Thymus (tissue), 11 donors: ENCODE data around the gene RNPS1. TPM values are rescaled to one million over a fixed set of nuclear protein-coding genes. Genes with fewer than 3 reads are reported as not detected.

Experiments
- DNase-seq, 9 donors: peaks; one replicate each; pipeline ENCODE4 v3.0.0-alpha.2; 2013; ENCODE audit warnings: low spot score in 9 of 9, low read depth in 6 of 9, missing footprints in 1 of 9
- H3K27ac ChIP-seq, 2 donors: one replicate each; pipeline ENCODE4 v1.5.1; 2013; ENCODE audit warnings: control low read depth in 1 of 2, low read depth in 1 of 2, low read length in 1 of 2, mild to moderate bottlenecking in 1 of 2, moderate library complexity in 1 of 2
- H3K27me3 ChIP-seq, 2 donors: one replicate each; pipeline ENCODE4 v1.5.1; 2013; ENCODE audit warnings: low read length in 1 of 2; ENCODE audit not compliant: control insufficient read depth in 2 of 2, insufficient read depth in 1 of 2
- H3K36me3 ChIP-seq, 2 donors: one replicate each; pipeline ENCODE4 v1.5.1; 2013; ENCODE audit warnings: low read length in 1 of 2, mild to moderate bottlenecking in 1 of 2, moderate library complexity in 1 of 2; ENCODE audit not compliant: control insufficient read depth in 2 of 2, insufficient read depth in 2 of 2
- H3K4me1 ChIP-seq, 2 donors: one replicate each; pipeline ENCODE4 v1.5.1; 2013; ENCODE audit warnings: low read length in 2 of 2; ENCODE audit not compliant: control insufficient read depth in 2 of 2, insufficient read depth in 2 of 2
- H3K4me3 ChIP-seq, 2 donors: one replicate each; pipeline ENCODE4 v1.5.1; 2013; ENCODE audit warnings: low read length in 2 of 2, control low read depth in 1 of 2, mild to moderate bottlenecking in 1 of 2
- H3K9me3 ChIP-seq, 2 donors: one replicate each; pipeline ENCODE4 v1.5.1; 2013; ENCODE audit warnings: low read length in 1 of 2, mild to moderate bottlenecking in 1 of 2; ENCODE audit not compliant: control insufficient read depth in 2 of 2, insufficient read depth in 1 of 2
- WGBS: extraction: QIAGEN DNeasy Blood & Tissue Kit; methylation state at CpG from one replicate; pipeline ENCODE4 v1.1.7; 2013; 5-methylcytosine and 5-hydroxymethylcytosine counted together
- polyA plus RNA-seq: library from polyadenylated mRNA; stranded (reverse); fragments of 200-250 nt; gene quantifications from one replicate; pipeline ENCODE4 v1.2.3, GENCODE V29; 2013
- total RNA-seq: library from RNA; stranded (reverse); fragments of 120-200 nt; gene quantifications from one replicate; pipeline ENCODE4 v1.2.4, GENCODE V29; 2013
- donor health status: healthy.

Gene RNPS1
- total and polyA plus RNA-seq, 2 donors, result 87.2 to 130 TPM

DNA sequence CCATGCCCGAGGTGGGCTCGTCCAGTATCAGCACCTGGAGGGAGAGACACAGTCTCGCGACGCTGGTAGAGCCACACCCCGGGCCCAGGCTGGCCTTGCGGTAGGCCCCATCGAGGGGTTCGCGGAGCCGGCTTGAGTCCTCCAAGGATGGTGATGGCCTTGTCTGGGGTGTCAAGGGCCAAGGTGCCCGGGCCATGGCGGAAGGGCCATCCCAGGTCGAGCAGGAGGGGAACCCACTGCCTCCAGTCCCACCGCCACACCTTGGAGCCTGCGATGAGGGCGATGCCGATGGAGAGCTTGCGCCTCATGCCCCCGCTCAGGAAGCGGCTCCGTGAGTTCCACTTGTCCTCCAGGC lies 29.6 kb upstream of the RNPS1 start:
- 98% methylated on average over 22 of the region's 22 CpGs for WGBS
- DNase-seq, result no peak
- H3K36me3 ChIP-seq, result no peaks in the 10 kb centered on the region
- H3K4me1 ChIP-seq, result no peaks in the 10 kb centered on the region
- H3K4me3 ChIP-seq, result no peak overlapping the region
- H3K9me3 ChIP-seq, result no peaks in the 10 kb centered on the region
- H3K27ac ChIP-seq, result no peak overlapping the region
- no peaks in the 10 kb centered on the region for H3K27me3 ChIP-seq

DNA sequence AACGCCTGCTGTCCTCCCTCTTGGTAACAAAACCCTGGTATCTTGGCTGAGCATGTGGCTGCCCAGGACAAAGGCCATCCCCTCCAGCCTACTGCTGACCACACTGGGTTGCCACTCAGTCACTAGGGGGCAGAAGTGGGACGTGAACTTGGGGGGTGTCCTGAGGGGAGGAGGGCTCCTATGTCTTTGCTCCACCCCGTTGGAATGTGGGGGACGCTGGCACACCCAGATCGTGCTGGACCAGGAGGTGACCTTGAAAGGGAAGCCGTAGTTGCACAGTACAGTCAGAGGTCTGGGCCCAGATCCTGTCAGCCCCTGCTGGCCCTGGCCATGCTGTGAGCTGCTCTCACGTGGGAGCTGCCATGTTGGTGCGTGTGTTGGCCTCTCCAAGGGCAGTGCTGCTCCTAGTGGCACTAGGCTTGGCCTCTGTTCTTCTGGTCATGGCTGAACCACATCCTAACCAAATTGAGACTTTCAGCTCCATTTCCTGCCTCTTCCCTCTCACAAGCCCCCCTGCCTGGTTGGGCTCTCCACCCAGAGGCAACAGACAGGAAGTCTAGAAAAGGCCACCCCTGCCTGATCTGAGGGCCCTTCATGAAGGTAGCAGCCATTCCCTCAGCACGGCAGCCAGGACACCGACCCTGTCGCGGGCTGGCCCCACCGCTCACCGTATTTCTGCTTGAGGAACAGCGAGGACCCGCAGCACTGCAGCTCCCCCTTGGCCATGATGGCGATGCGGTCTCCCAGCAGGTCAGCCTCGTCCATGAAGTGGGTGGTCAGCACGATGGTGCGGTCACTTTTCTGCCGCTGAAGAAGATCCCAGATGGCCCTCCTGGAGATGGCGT lies 29.0 kb upstream of the RNPS1 start:
- WGBS, result 92% methylated on average over 23 of the region's 23 CpGs
- no peak for DNase-seq
- no peaks in the 10 kb centered on the region for H3K36me3 ChIP-seq

GRCh38 chr16:2295056-2295798 lies 27.3 kb upstream of the RNPS1 start:
- H3K27me3 ChIP-seq, result no peaks in the 10 kb centered on the region
- no peaks in the 10 kb centered on the region for H3K36me3 ChIP-seq
- no peak overlapping the region for H3K4me3 ChIP-seq
- no peak overlapping the region for H3K27ac ChIP-seq
- no peak for DNase-seq
- WGBS, result 96% methylated on average over 21 of the region's 21 CpGs
- no peaks in the 10 kb centered on the region for H3K4me1 ChIP-seq
- no peaks in the 10 kb centered on the region for H3K9me3 ChIP-seq

More for the DNA sequence above, 29.0 kb upstream of the RNPS1 start:
- Histone ChIP-seq H3K4me1 (no peaks in the 10 kb centered on the region), H3K9me3 (no peaks in the 10 kb centered on the region), H3K27ac (no peak overlapping the region), H3K4me3 (no peak overlapping the region), H3K27me3 (no peaks in the 10 kb centered on the region)

- H3K9me3 ChIP-seq, result no peaks in the 10 kb centered on the region
- H3K27me3 ChIP-seq, result no peaks in the 10 kb centered on the region
- H3K27ac ChIP-seq, result no peak overlapping the region
- H3K4me1 ChIP-seq, result no peaks in the 10 kb centered on the region
- no peak for DNase-seq
- no peaks in the 10 kb centered on the region for H3K36me3 ChIP-seq
- 95% methylated on average over 9 of the region's 9 CpGs for WGBS
- no peak overlapping the region for H3K4me3 ChIP-seq
Measured at GRCh38 chr16:2292221-2292620, 24.3 kb upstream of the RNPS1 start.

DNA sequence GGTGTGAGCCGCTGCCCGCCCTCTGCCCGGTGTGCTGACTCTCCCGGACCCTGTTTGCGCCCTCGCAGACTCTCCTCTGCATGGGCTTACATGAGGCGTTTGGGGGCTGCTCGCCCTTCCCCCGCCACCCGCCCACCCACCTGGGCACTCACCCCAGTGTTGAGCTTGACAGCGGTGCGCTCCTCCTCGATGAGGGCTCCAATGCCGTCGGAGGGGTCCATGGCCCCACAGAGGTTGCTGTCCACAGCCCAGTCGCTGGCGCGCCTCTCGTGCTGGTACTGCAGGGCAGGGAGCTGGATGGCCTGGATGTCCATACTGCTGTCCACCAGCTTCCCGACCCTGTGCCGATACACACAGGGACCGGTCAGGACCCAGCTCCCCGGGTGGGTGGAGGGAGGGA lies 21.4 kb upstream of the RNPS1 start:
- Histone ChIP-seq H3K27me3 (no peaks in the 10 kb centered on the region), H3K4me1 (no peaks in the 10 kb centered on the region)
- WGBS, result 97% methylated on average over 23 of the region's 23 CpGs

GRCh38 chr16:2288726-2289125 lies 20.8 kb upstream of the RNPS1 start:
- Histone ChIP-seq H3K4me3 (no peak overlapping the region), H3K4me1 (no peaks in the 10 kb centered on the region), H3K36me3 (no peaks in the 10 kb centered on the region), H3K9me3 (no peaks in the 10 kb centered on the region), H3K27ac (no peak overlapping the region), H3K27me3 (no peaks in the 10 kb centered on the region)
- DNase-seq, result no peak
- 46% methylated on average over 8 of the region's 8 CpGs for WGBS

More for the DNA sequence above, 21.4 kb upstream of the RNPS1 start:
- no peak for DNase-seq
- H3K36me3 ChIP-seq, result no peaks in the 10 kb centered on the region
- no peaks in the 10 kb centered on the region for H3K9me3 ChIP-seq
- H3K4me3 ChIP-seq, result no peak overlapping the region
- no peak overlapping the region for H3K27ac ChIP-seq

DNA sequence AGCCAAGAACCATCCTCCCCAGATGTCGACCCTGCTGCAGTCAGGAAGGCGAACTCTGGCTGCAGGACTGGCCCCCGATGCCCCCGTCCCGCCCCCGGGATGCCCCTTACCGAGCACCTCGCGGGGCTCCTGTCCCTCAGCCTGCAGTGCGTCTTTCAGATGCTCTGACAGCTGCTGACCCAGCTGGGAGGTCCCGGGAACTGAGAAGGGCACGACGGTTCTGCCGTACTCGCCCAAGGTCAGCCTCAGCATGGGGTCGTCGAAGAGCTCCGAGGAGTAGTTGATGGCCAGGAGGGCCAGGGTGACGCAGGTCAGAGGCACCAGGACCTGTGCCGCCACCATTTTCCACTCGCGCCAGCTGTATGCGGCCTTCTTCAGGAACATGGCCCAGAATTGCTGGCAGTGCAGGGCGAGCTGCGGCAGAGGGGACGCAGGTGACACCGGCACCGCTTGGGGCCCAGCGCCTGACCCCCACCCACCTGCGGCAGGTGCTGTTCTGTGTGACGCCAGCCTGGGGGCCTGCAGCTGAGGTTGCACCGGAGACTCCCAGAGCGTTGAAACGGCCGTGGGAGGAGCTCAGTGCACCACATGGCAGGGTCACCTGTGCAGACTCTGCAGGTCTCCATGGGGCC lies 20.1 kb upstream of the RNPS1 start:
- Histone ChIP-seq H3K27ac (no peak overlapping the region), H3K36me3 (no peaks in the 10 kb centered on the region), H3K4me1 (no peaks in the 10 kb centered on the region), H3K4me3 (no peak overlapping the region), H3K27me3 (no peaks in the 10 kb centered on the region), H3K9me3 (no peaks in the 10 kb centered on the region)
- 95% methylated on average over 35 of the region's 35 CpGs for WGBS
- no peak for DNase-seq

- H3K4me3 ChIP-seq, result no peak overlapping the region
- no peaks in the 10 kb centered on the region for H3K9me3 ChIP-seq
- 98% methylated on average over 17 of the region's 17 CpGs for WGBS
- H3K27me3 ChIP-seq, result no peaks in the 10 kb centered on the region
- no peak overlapping the region for H3K27ac ChIP-seq
- no peaks in the 10 kb centered on the region for H3K4me1 ChIP-seq
- no peak for DNase-seq
- no peaks in the 10 kb centered on the region for H3K36me3 ChIP-seq
Measured at GRCh38 chr16:2286550-2286949, 18.6 kb upstream of the RNPS1 start.

- Histone ChIP-seq H3K27ac (no peak overlapping the region), H3K27me3 (no peaks in the 10 kb centered on the region), H3K4me1 (no peaks in the 10 kb centered on the region), H3K4me3 (no peak overlapping the region), H3K9me3 (no peaks in the 10 kb centered on the region), H3K36me3 (no peaks in the 10 kb centered on the region)
- WGBS, result 94% methylated on average over 13 of the region's 13 CpGs
- DNase-seq, result no peak
Measured at GRCh38 chr16:2285731-2286191, 17.8 kb upstream of the RNPS1 start.
